GM12864 (cell line): Measurements from ENCODE around the gene ECSCR.
"Not testable (repeated sequence)": the region's sequence is repeated elsewhere in the genome, so short reads cannot be mapped to it uniquely, and the experiment has no call there.

ENCODE experiments used
- DNase-seq: peaks from one replicate; pipeline ENCODE4 v3.0.0-alpha.2; 2011; ENCODE audit warnings: low read depth
- H3K4me3 ChIP-seq: 2 replicates; pipeline ENCODE4 v1.5.1; 2011; ENCODE audit warnings: mild to moderate bottlenecking, low read depth, low read length, control low read depth
- CTCF ChIP-seq: IDR thresholded peaks from 2 replicates; pipeline ENCODE4 v1.5.1; 2011; ENCODE audit warnings: low read depth, mild to moderate bottlenecking, moderate library complexity, low read length, control low read depth, inconsistent platforms; ENCODE audit errors: missing control alignments

The ECSCR gene

GRCh38 chr5:139451176-139451575, 11.4 kb downstream of the ECSCR start:
- no peak for TF ChIP-seq CTCF
- no peak for DNase-seq
- H3K4me3 ChIP-seq: no peak overlapping the region

DNA sequence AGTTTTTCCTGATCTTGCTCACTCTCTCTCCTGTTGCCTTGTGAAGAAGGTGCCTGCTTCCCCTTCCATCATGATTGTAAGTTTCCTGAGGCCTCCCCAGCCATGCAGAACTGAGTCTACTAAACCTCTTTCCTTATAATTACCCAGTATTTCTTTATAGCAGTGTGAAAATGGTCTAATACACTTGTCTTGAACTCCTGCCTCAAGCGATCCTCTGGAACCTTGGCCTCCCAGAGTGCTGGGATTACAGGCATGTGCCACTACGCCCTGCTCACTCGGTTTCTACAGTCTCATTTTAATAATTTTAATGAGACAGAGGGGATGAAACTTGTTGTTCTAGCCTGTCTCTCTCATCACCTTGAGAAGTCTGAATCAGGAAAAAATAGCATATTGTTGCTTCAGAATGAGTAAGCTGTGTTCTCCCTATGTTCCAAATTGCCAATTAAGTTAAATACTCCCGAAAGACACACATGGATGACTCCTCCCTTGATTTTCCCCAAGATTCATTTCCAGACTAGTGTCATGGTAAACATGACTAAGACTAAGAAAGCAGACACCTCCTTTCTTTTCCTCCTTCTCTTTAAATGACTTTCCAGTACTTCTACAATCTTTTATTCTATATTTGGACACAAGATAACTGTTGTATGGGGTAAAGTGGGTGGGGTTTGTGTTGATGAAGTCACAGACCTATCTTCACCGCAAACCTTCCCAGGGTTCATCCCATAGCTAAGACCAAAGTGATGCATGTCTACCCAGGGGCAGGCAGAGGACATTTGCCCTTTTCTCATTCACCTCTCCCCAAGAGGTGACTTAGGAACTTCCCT, 15.4 kb downstream of the ECSCR start:
- DNase-seq: peak; percentile 43
- no peak overlapping the region for H3K4me3 ChIP-seq
- no peak for TF ChIP-seq CTCF

GRCh38 chr5:139445325-139446170, 17.0 kb downstream of the ECSCR start:
- DNase-seq: no peak
- no peak for TF ChIP-seq CTCF
- H3K4me3 ChIP-seq: no peak overlapping the region

GRCh38 chr5:139443831-139444453, 18.6 kb downstream of the ECSCR start:
- no peak overlapping the region for H3K4me3 ChIP-seq
- no peak for DNase-seq
- TF ChIP-seq CTCF: no peak

DNA sequence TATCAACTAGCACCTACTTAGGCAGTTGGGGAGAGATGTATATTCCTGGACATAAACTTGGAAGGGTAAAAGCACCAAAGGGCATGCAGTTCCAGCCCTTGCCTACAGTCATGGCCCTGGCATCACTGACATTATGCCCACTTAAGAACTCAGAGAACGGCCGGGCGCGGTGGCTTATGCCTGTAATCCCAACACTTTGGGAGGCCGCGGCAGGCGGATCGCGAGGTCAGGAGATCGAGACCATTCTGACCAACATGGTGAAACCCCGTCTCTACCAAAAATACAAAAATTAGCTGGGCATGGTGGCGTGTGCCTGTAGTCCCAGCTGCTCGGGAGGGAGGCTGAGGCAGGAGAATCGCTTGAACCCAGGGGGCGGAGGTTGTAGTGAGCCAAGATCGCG, 22.1 kb downstream of the ECSCR start:
- not testable (repeated sequence) for H3K4me3 ChIP-seq, DNase-seq

DNA sequence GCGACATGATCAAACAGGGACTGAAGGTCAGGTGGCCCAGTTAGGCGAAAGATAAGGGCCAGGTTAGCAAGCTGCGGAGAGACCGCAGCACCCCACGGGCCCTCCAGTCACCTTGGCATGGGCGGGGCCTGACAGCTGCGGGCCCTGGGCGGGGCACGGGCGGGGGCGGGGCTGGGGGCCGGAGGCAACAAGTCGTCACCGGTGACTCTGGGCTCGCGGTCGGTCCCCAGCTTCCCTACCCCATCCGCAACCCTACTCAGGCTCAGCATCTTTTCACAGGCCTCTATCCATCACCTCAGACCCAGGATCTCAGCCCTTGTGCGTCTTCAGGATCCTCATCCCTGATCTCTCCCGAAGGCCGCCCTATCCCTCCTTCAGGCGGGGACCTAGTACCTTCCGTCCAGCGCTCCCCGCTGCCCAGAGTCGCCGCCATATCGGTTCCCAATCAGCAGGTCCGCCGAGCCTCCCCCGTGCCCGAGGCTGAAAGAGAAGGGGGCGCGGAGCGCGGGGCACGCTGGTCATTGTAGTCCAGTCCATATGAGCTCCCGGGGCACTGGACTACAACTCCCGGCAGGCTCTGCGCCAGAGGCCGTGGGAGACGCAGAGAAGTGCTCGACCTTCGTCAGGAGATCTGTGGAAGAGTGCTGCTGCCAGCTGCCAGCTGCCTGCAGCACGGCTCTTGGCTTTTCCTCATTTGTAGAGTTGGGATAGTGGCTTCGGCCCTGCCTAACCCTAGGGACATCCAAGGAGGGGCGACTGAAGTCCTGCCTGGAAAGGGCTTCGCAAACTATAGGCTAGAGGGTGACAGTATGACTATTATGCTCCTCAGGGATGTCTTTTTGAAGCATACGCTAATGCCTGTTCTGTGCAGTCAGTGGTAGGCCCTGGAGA, 23.3 kb downstream of the ECSCR start, which contains the start of gene DNAJC18:
Gene DNAJC18, minus strand, starts transcription at position 513 of the 891 bp plus-strand sequence. Its CDS starts 80 bp downstream, at position 433.
- peak within 1 kb of the TSS; percentile 73 for H3K4me3 ChIP-seq
- TF ChIP-seq CTCF: no peak
- peak; percentile 62 for DNase-seq

GRCh38 chr5:139438707-139439012, 23.9 kb downstream of the ECSCR start:
- H3K4me3 ChIP-seq: peak overlapping the region; percentile 73
- TF ChIP-seq CTCF: no peak
- DNase-seq: no peak
